Endothelial cell of umbilical vein (primary cell): ENCODE results near the gene LSP1. TPM values are rescaled to one million over a fixed set of nuclear protein-coding genes. Genes with fewer than 3 reads are reported as not detected.

Experiments used
- BruUV-seq: library from RNA; stranded (reverse); fragments of 400-500 nt; replicated peaks from 2 replicates; lab custom pipeline; 2021; lab: Mats Ljungman, UMichigan
- CTCF ChIA-PET: fragments of 300-600, 350-600 bp; sonication (Branson Sonifier 250); formaldehyde crosslinking; loops from one replicate; lab custom pipeline; 2021; ENCODE audit warnings: antibody characterized with exemption, inconsistent platforms; lab: Charles Lee
- POLR2A ChIA-PET: fragments of 300-600, 350-600 bp; sonication (Branson Sonifier 250); formaldehyde crosslinking; loops from one replicate; lab custom pipeline; 2021; ENCODE audit warnings: antibody characterized with exemption, inconsistent platforms; lab: Charles Lee
- DNase-seq: peaks from one replicate; pipeline ENCODE4 v3.0.0-alpha.2; 2011; ENCODE audit warnings: low read depth, low spot score
- FAIRE-seq: peaks from 2 replicates; lab custom pipeline; 2011; peaks lifted over from hg19 to GRCh38; lab: Jason Lieb, UNC
- H2AFZ ChIP-seq: 2 replicates; pipeline ENCODE4 v1.6.0; 2012; ENCODE audit warnings: low read depth, low read length, control low read depth, inconsistent platforms
- H3K27ac ChIP-seq: 2 replicates; pipeline ENCODE4 v1.5.1; 2011; ENCODE audit warnings: low read depth, mild to moderate bottlenecking, control low read depth, low read length, moderate library complexity; ENCODE audit not compliant: insufficient read depth
- H3K27me3 ChIP-seq, 2 experiments: 2 replicates each; pipeline versions ENCODE4 v1.6.0 to v1.6.1; 2011; ENCODE audit warnings: low read length in 2 of 2, mixed read lengths in 1 of 2; ENCODE audit not compliant: control insufficient read depth in 2 of 2, insufficient read depth in 2 of 2
- H3K36me3 ChIP-seq, 2 experiments: 2 replicates in 1 of 2; 3 replicates in 1 of 2; pipeline ENCODE4 v1.5.1; 2011; ENCODE audit warnings: low read length in 2 of 2, mild to moderate bottlenecking in 1 of 2, moderate library complexity in 1 of 2; ENCODE audit not compliant: control insufficient read depth in 2 of 2, insufficient read depth in 2 of 2; ENCODE audit errors: extremely low read depth in 1 of 2
- H3K4me1 ChIP-seq: 3 replicates; pipeline ENCODE4 v1.5.1; 2011; ENCODE audit warnings: mild to moderate bottlenecking, low read length; ENCODE audit not compliant: control insufficient read depth, insufficient read depth; ENCODE audit errors: extremely low read depth
- H3K4me2 ChIP-seq: 2 replicates; pipeline ENCODE4 v1.6.1; 2011; ENCODE audit warnings: low read length, control low read depth, mixed read lengths; ENCODE audit not compliant: insufficient read depth
- H3K4me3 ChIP-seq, 3 experiments: fragments of 200-600 bp in 1 of 3; sonication (generic), shearing (Covaris generic) in 1 of 3; replicated peaks in 1 of 3; 2 replicates each; pipeline ENCODE4 v1.5.1; 2011 to 2016; ENCODE audit warnings: control low read depth in 3 of 3, low read length in 3 of 3, mild to moderate bottlenecking in 2 of 3, inconsistent platforms in 1 of 3, low read depth in 1 of 3, moderate library complexity in 1 of 3; ENCODE audit not compliant: insufficient read depth in 1 of 3
- H3K79me2 ChIP-seq: 2 replicates; pipeline ENCODE4 v1.6.0; 2012; ENCODE audit warnings: low read length, inconsistent platforms; ENCODE audit not compliant: control insufficient read depth, insufficient read depth
- H3K9ac ChIP-seq: replicated peaks from 2 replicates; pipeline ENCODE3; 2011; ENCODE audit warnings: low read length, control low read depth; ENCODE audit not compliant: insufficient read depth; ENCODE audit errors: extremely low read depth
- H3K9me1 ChIP-seq: replicated peaks from 3 replicates; pipeline ENCODE4 v1.6.0; 2011; ENCODE audit warnings: mild to moderate bottlenecking, low read length; ENCODE audit not compliant: control insufficient read depth, insufficient read depth; ENCODE audit errors: extremely low read depth
- H3K9me3 ChIP-seq: replicated peaks from 2 replicates; pipeline ENCODE4 v1.5.1; 2012; ENCODE audit warnings: low read length, inconsistent platforms; ENCODE audit not compliant: control insufficient read depth, insufficient read depth
- H4K20me1 ChIP-seq: replicated peaks from 2 replicates; pipeline ENCODE3; 2011; ENCODE audit warnings: mild to moderate bottlenecking, low read length; ENCODE audit not compliant: control insufficient read depth, insufficient read depth; ENCODE audit errors: extremely low read depth
- EZH2 ChIP-seq: IDR thresholded peaks from 2 replicates; pipeline ENCODE4 v1.6.1; 2012; ENCODE audit warnings: borderline replicate concordance, low read depth, mild to moderate bottlenecking, moderate library complexity, low read length, inconsistent platforms; ENCODE audit not compliant: severe bottlenecking
- FOS ChIP-seq: IDR thresholded peaks from 2 replicates; pipeline ENCODE4 v1.6.1; 2011; ENCODE audit warnings: mild to moderate bottlenecking, low read length, moderate library complexity, borderline replicate concordance; ENCODE audit not compliant: insufficient read depth
- GATA2 ChIP-seq: IDR thresholded peaks from 2 replicates; pipeline ENCODE4 v1.7.0; 2011; ENCODE audit warnings: low read depth, mild to moderate bottlenecking, moderate library complexity, mixed read lengths, low read length; ENCODE audit not compliant: insufficient read length, insufficient read depth
- JUN ChIP-seq: IDR thresholded peaks from 2 replicates; pipeline ENCODE4 v1.6.1; 2011; ENCODE audit warnings: borderline replicate concordance, low read depth; ENCODE audit not compliant: insufficient read length, insufficient read depth
- MAX ChIP-seq: IDR thresholded peaks from 2 replicates; pipeline ENCODE4 v1.6.1; 2011; ENCODE audit not compliant: insufficient read depth, insufficient read length
- MYC ChIP-seq: IDR thresholded peaks from one replicate; pipeline ENCODE4 v1.6.1; 2011; ENCODE audit warnings: mild to moderate bottlenecking, low read depth, low read length
- POLR2A ChIP-seq: IDR thresholded peaks from 2 replicates; pipeline ENCODE4 v1.6.1; 2012; ENCODE audit warnings: low read depth, mild to moderate bottlenecking, control low read depth, low read length
- POLR2AphosphoS5 ChIP-seq: IDR thresholded peaks from 2 replicates; pipeline ENCODE4 v1.6.1; 2012; ENCODE audit warnings: low read depth, mild to moderate bottlenecking, control low read depth, low read length, moderate library complexity; ENCODE audit not compliant: insufficient read depth
- dilution Hi-C: fragments of 300-500 bp; cut with MboI; formaldehyde crosslinking; loops from one replicate; pipeline ENCODE4 v1.15.0; 2019; ENCODE audit warnings: low sequenced_read_pairs; ENCODE audit not compliant: extremely low pct_ligation_motif_present
- intact Hi-C: fragments of 100-400 bp; cut with micrococcal nuclease; formaldehyde crosslinking; loops from one replicate; pipeline ENCODE4 v1.10.0; 2022
- polyA plus RNA-seq, 4 experiments: library from polyadenylated mRNA; depleted of rRNA in 3 of 4; stranded (reverse) in 3 of 4; unstranded in 1 of 4; fragments of >200 nt; gene quantifications; 2 replicates each; pipeline versions ENCODE4 v1.2.1 to v1.2.3, GENCODE V29; 2011 to 2012; ENCODE audit warnings: missing spikeins in 1 of 4
- total RNA-seq: library from RNA; stranded (reverse); gene quantifications from 2 replicates; pipeline ENCODE4 v1.2.3, GENCODE V29; 2021
- TF ChIP-seq, protein P1 (sequence below), 2 donors: IDR thresholded peaks; 1 replicate in 1 of 2; 2 replicates in 1 of 2; pipeline ENCODE4 v1.5.1; 2011; ENCODE audit warnings: low read length in 2 of 2, mild to moderate bottlenecking in 2 of 2, moderate library complexity in 2 of 2, control low read depth in 1 of 2, inconsistent platforms in 1 of 2, low read depth in 1 of 2; ENCODE audit not compliant: insufficient read depth in 1 of 2; ENCODE audit errors: extremely low read depth in 1 of 2

Gene LSP1
- total and polyA plus RNA-seq, 2 donors (not counting 3 experiments of a cell fraction or from before 2014, with no cell fraction given) = not detected

DNA sequence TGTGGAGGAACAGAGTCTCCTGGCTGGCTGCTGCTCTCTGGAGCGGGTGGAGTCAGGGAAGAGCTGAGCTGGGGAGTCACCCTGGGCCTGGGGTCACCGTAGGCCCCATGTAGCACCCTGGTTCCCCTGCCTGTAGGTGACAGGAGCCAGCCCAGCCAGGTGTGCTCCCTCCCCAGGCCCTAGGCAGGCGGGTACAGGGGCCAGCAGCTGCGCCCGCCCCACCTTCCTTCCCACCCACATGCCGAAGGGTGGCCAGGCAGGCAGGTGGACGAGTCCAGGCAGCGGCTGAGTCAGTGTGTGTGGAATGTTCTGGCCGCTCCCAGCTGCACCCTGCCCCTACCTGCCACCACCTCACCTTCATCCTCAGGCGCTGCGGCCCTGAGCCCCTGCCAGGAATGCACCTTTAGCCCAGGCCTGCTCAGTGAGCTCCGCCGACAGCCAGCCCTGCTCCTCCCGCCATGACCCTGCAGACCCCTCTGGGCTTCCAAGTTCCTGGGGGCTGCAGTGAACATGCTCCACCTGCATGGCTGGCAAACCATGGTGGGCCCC, 18.7 kb upstream of the LSP1 start:
- POLR2A ChIA-PET = no interaction called here
- no peak overlapping the region for H3K9ac ChIP-seq
- H2AFZ ChIP-seq = no peak overlapping the region
- H3K4me1 ChIP-seq = no peaks in the 10 kb centered on the region
- no peaks in the 10 kb centered on the region for H3K36me3 ChIP-seq
- FAIRE-seq (no peak), DNase-seq (no peak)
- H3K4me2 ChIP-seq = no peak overlapping the region
- CTCF ChIA-PET = interaction anchor here (0.9 to 7.8 kb wide), 16 partner anchors 12 to 322 kb away, joined by 3 to 623 read pairs (median 17); no protein-coding TSS in a partner anchor
- dilution Hi-C loops = no loop called here
- intact Hi-C loops = no loop called here
- no peaks in the 10 kb centered on the region for H3K27me3 ChIP-seq
- H3K9me3 ChIP-seq = no peaks in the 10 kb centered on the region
- H4K20me1 ChIP-seq = no peaks in the 10 kb centered on the region
- H3K27ac ChIP-seq = no peak overlapping the region
- no peak overlapping the region for H3K4me3 ChIP-seq
- TF ChIP-seq EZH2 (no peak), GATA2 (no peak), JUN (no peak), FOS (no peak), MAX (no peak), MYC (no peak), POLR2A (no peak), POLR2AphosphoS5 (no peak)
- TF ChIP-seq, protein P1, sequence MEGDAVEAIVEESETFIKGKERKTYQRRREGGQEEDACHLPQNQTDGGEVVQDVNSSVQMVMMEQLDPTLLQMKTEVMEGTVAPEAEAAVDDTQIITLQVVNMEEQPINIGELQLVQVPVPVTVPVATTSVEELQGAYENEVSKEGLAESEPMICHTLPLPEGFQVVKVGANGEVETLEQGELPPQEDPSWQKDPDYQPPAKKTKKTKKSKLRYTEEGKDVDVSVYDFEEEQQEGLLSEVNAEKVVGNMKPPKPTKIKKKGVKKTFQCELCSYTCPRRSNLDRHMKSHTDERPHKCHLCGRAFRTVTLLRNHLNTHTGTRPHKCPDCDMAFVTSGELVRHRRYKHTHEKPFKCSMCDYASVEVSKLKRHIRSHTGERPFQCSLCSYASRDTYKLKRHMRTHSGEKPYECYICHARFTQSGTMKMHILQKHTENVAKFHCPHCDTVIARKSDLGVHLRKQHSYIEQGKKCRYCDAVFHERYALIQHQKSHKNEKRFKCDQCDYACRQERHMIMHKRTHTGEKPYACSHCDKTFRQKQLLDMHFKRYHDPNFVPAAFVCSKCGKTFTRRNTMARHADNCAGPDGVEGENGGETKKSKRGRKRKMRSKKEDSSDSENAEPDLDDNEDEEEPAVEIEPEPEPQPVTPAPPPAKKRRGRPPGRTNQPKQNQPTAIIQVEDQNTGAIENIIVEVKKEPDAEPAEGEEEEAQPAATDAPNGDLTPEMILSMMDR (IDR thresholded peaks at IDR 0.05; ENCODE audit: extremely low read depth in 1 of 2, insufficient read depth in 1 of 2, low read depth in 1 of 2, low read length in 2 of 2) = no peak
- BruUV-seq = no TSS peak
- no peaks in the 10 kb centered on the region for H3K79me2 ChIP-seq
- no peaks in the 10 kb centered on the region for H3K9me1 ChIP-seq
